NOMO-1 treated with DMSO at 0.1 percent for 48 hours (cell line): ENCODE results near the gene LSM11.
A peak's percentile ranks its signal among the peaks of the same experiment; 100 is the strongest.

Source experiments
- DNase-seq: peaks from one replicate; lab custom pipeline; 2025; ENCODE audit not compliant: unreplicated experiment; lab: John Stamatoyannopoulos, UW

LSM11 gene

DNA sequence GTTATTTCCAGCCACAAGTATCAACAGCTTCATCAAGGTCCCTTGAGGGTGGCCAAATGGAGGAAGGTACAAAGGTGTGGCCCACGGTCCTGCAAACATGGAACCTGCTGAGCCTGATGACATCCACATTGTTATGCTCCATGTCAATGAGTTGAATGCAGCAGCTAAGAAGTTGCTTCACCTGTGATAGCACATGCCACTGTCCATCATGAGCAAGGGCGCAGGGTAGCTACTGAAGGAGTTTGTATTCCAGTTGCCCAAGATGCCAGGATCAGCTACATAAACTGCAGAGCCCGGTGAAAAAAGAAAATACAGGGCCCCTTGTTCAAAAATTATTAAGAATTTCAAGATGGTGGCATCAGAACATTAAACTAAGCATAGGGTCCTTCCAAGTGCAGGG is 24.2 kb downstream of the LSM11 start:
- no peak for DNase-seq

- DNase-seq = no peak
Measured at GRCh38 chr5:157770665-157771064, 27.2 kb downstream of the LSM11 start.

GRCh38 chr5:157772127-157772526 is 28.6 kb downstream of the LSM11 start:
- DNase-seq = no peak

DNA sequence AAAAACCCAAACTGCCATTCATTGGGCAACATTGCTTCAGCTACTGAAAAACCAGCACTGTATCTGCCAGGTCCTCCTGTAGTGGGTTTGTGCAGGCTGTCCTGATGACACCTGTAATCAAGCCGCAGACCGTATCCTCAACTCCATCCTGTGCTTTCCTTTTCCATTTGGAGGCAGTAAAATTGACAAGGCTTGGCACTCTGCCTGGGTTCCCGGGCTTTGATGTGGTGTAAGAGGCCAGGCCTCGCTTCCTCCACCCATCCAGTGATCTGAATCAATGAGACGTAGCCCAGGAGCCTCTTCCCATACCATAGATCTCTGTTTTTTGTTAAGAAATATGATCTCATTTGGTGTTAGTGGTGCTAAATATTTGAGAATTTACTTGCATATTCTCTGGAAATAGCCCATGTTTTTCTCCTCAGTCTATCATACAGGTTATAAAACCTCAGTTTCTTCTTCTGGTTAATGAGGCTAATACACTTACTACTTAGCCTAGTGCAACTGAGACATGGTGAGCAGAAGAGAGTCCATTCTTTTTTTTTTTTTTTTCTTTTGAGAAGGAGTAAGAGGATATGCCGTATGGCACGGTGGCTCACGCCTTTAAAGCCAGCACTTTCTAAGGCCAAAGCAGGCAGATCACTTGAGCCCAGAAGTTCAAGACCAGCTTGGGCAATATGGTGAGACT is 34.8 kb downstream of the LSM11 start:
- no peak for DNase-seq

- DNase-seq = no peak
Measured at GRCh38 chr5:157779221-157779620, 35.7 kb downstream of the LSM11 start.

DNA sequence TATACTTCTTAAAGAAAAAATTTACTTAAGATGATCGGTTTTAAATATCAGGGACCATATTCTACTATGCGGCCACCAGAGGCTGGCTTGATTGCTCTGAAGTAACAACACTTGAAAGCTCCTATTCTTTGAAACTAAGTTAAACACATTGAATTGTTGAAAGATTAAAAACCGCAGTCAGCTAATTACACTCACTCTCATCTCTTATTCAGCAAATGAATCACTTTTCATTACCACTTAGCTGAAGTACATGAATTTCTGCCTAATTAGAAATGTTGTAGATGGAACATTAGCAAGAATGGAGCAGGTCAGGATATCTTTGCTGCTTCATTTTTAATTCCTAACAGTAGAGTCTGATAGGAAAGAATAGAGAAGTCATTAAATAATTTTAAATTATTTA is 42.3 kb downstream of the LSM11 start:
- no peak for DNase-seq

GRCh38 chr5:157793301-157793700 is 49.8 kb downstream of the LSM11 start:
- no peak for DNase-seq

- peak; percentile 45 for DNase-seq
Measured at GRCh38 chr5:157799578-157799977, 56.1 kb downstream of the LSM11 start.

GRCh38 chr5:157800137-157800536 is 56.6 kb downstream of the LSM11 start:
- DNase-seq = no peak

GRCh38 chr5:157802736-157803135 is 59.2 kb downstream of the LSM11 start:
- DNase-seq = no peak

DNA sequence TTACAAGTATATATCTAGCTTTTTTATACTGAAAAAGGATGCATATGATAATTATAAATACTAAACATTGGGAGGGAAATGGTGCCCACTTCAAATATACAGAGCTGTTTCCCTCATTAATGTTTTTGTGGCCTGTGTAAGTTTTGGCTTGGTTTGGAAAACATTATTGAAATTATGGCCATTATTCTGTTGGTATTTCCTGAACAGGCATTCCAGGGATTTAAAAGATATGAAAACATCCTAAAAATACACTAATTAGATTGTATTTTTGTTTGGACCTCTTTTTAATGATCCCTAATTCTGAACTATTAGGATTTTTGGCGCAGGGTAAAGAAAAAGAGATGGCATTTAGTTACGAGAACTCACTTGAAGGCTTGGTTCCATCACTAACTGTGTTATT is 64.5 kb downstream of the LSM11 start:
- DNase-seq = no peak
